Activated CD4-positive, alpha-beta T cell treated with anti-CD3 and anti-CD28 coated beads, Interleukin-2, amount 10 ng/mL, durations not matched to agents 24 days and 14 days (primary cell): ENCODE data around the gene ZNF445. TPM values are rescaled to one million over a fixed set of nuclear protein-coding genes. Genes with fewer than 3 reads are reported as not detected.
"Not testable (repeated sequence)": the region's sequence is repeated elsewhere in the genome, so short reads cannot be mapped to it uniquely, and the experiment has no call there.

ENCODE experiments used
- DNase-seq: peaks from one replicate; pipeline ENCODE4 v3.0.0; 2022
- H3K27ac Mint-ChIP-seq: one replicate; pipeline ENCODE4 v1.8.0; 2022; ENCODE audit warnings: mild to moderate bottlenecking, mixed read lengths
- H3K27me3 Mint-ChIP-seq: one replicate; pipeline ENCODE4 v1.8.0; 2022; ENCODE audit warnings: mixed read lengths
- H3K36me3 Mint-ChIP-seq: one replicate; pipeline ENCODE4 v1.8.0; 2022; ENCODE audit warnings: low read depth, mild to moderate bottlenecking, mixed read lengths
- H3K4me1 Mint-ChIP-seq: one replicate; pipeline ENCODE4 v1.8.0; 2021; ENCODE audit warnings: mixed read lengths
- H3K4me3 Mint-ChIP-seq: one replicate; pipeline ENCODE4 v1.8.0; 2022; ENCODE audit warnings: mild to moderate bottlenecking, moderate library complexity, mixed read lengths
- H3K9me3 Mint-ChIP-seq: one replicate; pipeline ENCODE4 v1.8.0; 2021; ENCODE audit warnings: mixed read lengths
- intact Hi-C: fragments of 100-400 bp; cut with micrococcal nuclease; formaldehyde crosslinking; loops from one replicate; pipeline ENCODE4 v1.15.1; 2023
- total RNA-seq: library from RNA; stranded (reverse); gene quantifications from 2 replicates; pipeline ENCODE4 v1.2.3, GENCODE V29; 2022

ZNF445 gene
- 17.7 and 19.8 TPM in 2 replicates for total RNA-seq

GRCh38 chr3:44477312-44478030 is at the start of gene ZNF445:
TSS of gene ZNF445 (minus strand) at chr3:44477670. CDS start at chr3:44455549, 22,121 bp downstream.
- Mint-ChIP-seq H3K4me1 (peaks cover 21% of the 10 kb centered on the region), H3K9me3 (no peaks in the 10 kb centered on the region), H3K36me3 (peaks cover 3% of the 10 kb centered on the region), H3K27me3 (no peaks in the 10 kb centered on the region), H3K4me3 (peak within 1 kb of the TSS; percentile 94), H3K27ac (peak within 1 kb of the TSS; percentile 90)
- intact Hi-C loops = loop anchor here (1.0 to 5.0 kb wide), 5 partner anchors 34 to 499 kb away; partner anchors contain the start of genes EXOSC7, TCAIM and ZDHHC3
- peak; percentile 94 for DNase-seq

DNA sequence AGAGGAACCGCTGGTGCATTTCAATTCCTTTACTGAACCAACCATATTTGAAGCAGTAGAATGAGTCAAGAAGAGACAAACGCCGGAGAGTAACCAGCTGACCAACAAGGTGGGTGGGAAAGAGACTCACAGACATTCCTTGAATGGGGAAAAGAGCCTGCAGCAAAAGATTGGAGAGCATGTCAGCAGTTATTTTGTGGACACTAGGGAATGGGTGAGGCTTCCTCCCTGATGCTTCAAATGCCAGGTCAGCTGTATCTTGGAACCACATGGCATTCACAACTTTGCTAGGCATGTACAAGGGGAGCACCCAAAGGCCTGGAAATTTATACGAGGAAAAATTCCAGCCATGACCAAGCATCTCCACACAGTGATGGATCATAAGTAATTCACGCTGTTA is 47.6 kb upstream of the ZNF445 start:
- Mint-ChIP-seq H3K27me3 (peaks cover 21% of the 10 kb centered on the region), H3K27ac (no peak overlapping the region), H3K9me3 (no peaks in the 10 kb centered on the region), H3K4me1 (no peaks in the 10 kb centered on the region), H3K4me3 (no peak overlapping the region), H3K36me3 (no peaks in the 10 kb centered on the region)
- intact Hi-C loops = no loop called here
- no peak for DNase-seq

GRCh38 chr3:44522494-44522933 is 45.0 kb upstream of the ZNF445 start:
- DNase-seq = no peak
- Mint-ChIP-seq H3K36me3 (no peaks in the 10 kb centered on the region), H3K9me3 (no peaks in the 10 kb centered on the region), H3K27me3 (peaks cover 18% of the 10 kb centered on the region), H3K4me3 (no peak overlapping the region), H3K27ac (no peak overlapping the region), H3K4me1 (peaks cover 6% of the 10 kb centered on the region)
- intact Hi-C loops = no loop called here

- Mint-ChIP-seq H3K27ac (no peak overlapping the region), H3K27me3 (peaks cover 18% of the 10 kb centered on the region), H3K36me3 (no peaks in the 10 kb centered on the region), H3K9me3 (no peaks in the 10 kb centered on the region), H3K4me1 (peaks cover 6% of the 10 kb centered on the region), H3K4me3 (no peak overlapping the region)
- DNase-seq = no peak
- intact Hi-C loops = no loop called here
Observed at GRCh38 chr3:44521721-44522120, 44.3 kb upstream of the ZNF445 start.

DNA sequence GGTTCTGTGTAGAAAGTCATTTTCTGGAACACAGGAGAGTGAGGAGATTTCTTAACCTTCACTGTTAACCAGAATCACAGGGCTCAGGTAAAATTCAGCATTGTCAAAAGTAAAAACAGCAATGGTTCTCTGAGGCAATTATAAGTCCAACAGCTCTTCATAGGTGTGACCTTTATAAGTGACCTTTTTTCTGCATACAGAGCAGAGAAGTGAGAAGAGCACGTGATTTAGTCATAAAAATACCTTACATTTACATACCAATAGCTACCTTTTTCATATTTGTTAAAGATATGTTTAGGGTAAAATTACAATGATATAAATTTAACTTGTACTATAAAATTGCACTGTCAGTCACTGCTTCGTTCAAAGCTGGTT is 41.3 kb upstream of the ZNF445 start:
- Mint-ChIP-seq H3K4me1 (peaks cover 6% of the 10 kb centered on the region), H3K27ac (no peak overlapping the region), H3K4me3 (no peak overlapping the region), H3K27me3 (peaks cover 19% of the 10 kb centered on the region), H3K36me3 (no peaks in the 10 kb centered on the region), H3K9me3 (no peaks in the 10 kb centered on the region)
- intact Hi-C loops = loop anchor here (10.0 kb wide), 2 partner anchors 106 to 246 kb away; partner anchors contain the start of genes KIAA1143, KIF15 and ZNF197
- no peak for DNase-seq

- intact Hi-C loops = loop anchor here (10.0 kb wide), 2 partner anchors 109 to 249 kb away; partner anchors contain the start of genes KIAA1143, KIF15 and ZNF197
- H3K4me3 Mint-ChIP-seq = no peak overlapping the region
Observed at GRCh38 chr3:44516230-44516629, 38.8 kb upstream of the ZNF445 start.

DNA sequence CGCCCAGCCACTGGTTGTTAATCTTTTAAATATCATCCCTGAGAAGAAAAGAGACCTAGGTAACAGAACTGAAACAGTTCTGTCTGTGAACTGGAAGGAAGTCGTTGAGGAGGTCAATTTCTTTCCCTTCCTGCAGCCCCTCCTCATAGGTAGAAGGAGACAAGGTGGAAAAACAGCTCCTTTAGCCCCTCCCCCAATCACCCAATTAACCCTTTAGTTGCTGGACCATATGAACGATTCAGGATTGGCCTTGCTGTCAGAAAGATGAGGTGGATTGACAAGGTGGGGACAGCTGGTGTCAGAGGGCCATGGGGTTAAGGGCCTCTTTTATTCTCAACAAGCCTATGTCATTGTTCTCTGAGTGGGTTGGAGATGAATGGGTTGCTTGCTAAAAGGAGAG is 36.0 kb upstream of the ZNF445 start:
- peaks cover 1% of the 10 kb centered on the region for H3K36me3 Mint-ChIP-seq
- H3K27me3 Mint-ChIP-seq = peaks cover 3% of the 10 kb centered on the region
- no peak for DNase-seq
- no peak overlapping the region for H3K27ac Mint-ChIP-seq
- intact Hi-C loops = loop anchor here (5.0 to 10.0 kb wide), 3 partner anchors 111 to 251 kb away; partner anchors contain the start of genes KIAA1143, KIF15 and ZNF197
- no peak overlapping the region for H3K4me3 Mint-ChIP-seq
- H3K9me3 Mint-ChIP-seq = no peaks in the 10 kb centered on the region
- peaks cover 25% of the 10 kb centered on the region for H3K4me1 Mint-ChIP-seq

More at GRCh38 chr3:44516230-44516629, 38.8 kb upstream of the ZNF445 start:
- Mint-ChIP-seq H3K4me1 (peaks cover 13% of the 10 kb centered on the region), H3K36me3 (no peaks in the 10 kb centered on the region), H3K27ac (no peak overlapping the region), H3K9me3 (no peaks in the 10 kb centered on the region), H3K27me3 (peaks cover 13% of the 10 kb centered on the region)
- DNase-seq = no peak

GRCh38 chr3:44511238-44511566 is 33.7 kb upstream of the ZNF445 start:
- H3K9me3 Mint-ChIP-seq = no peaks in the 10 kb centered on the region
- H3K4me1 Mint-ChIP-seq = peaks cover 24% of the 10 kb centered on the region

DNA sequence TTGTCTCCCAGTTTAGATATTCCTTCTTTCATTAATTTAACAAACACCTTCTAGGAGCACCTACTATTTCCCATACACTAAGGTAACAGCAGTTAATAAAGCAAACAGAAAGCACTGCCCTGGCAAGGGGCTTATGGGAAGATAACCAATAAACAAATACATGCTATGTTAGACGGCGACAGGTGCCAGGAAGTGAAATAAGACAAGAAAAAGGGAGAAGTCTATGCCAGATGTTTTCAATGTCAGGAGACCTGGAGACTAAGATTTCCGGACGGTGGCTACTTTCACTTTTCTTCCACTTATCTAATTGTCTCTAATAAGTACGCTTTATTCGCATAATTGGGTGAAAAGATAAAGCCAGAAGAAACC is 32.5 kb upstream of the ZNF445 start:
- Mint-ChIP-seq H3K4me1 (peaks cover 24% of the 10 kb centered on the region), H3K9me3 (peaks cover 8% of the 10 kb centered on the region), H3K27me3 (no peaks in the 10 kb centered on the region), H3K27ac (peak overlapping the region; percentile 79), H3K4me3 (peak overlapping the region; percentile 88), H3K36me3 (peaks cover 23% of the 10 kb centered on the region)
- intact Hi-C loops = loop anchor here (1.0 to 10.0 kb wide), 5 partner anchors 71 to 255 kb away; partner anchors contain the start of genes KIAA1143, KIF15, TCAIM and ZNF197
- DNase-seq = no peak

More at GRCh38 chr3:44511238-44511566, 33.7 kb upstream of the ZNF445 start:
- peak overlapping the region; percentile 89 for H3K27ac Mint-ChIP-seq
- intact Hi-C loops = loop anchor here (1.0 to 10.0 kb wide), 4 partner anchors 34 to 254 kb away; partner anchors contain the start of genes KIAA1143, KIF15, ZNF197 and ZNF445
- peak overlapping the region; percentile 88 for H3K4me3 Mint-ChIP-seq
- DNase-seq = no peak
- peaks cover 10% of the 10 kb centered on the region for H3K36me3 Mint-ChIP-seq
- H3K27me3 Mint-ChIP-seq = peaks cover 1% of the 10 kb centered on the region

- intact Hi-C loops = no loop called here
- peak; percentile 64 for DNase-seq
- peaks cover 23% of the 10 kb centered on the region for H3K36me3 Mint-ChIP-seq
Observed at GRCh38 chr3:44509393-44509921, 32.0 kb upstream of the ZNF445 start.

DNA sequence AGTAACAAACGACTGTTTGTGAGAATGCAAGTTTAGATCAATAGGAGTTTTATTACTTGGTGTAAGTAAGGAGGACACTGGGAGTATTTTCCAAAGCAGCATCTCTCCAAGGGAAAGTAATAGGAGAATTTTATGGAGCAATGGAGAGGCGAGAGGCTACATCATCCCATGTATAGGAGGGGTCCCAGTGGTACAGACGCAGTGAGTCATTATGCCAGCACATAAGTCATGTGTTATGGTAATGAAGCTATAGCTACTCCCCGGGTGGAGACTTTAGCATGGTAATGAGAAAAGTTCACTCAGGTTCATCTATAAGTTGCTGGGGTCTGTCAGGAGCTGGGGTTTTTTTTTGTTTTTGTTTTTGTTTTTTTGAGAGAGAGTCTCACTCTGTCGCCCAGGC is 29.5 kb upstream of the ZNF445 start:
- Mint-ChIP-seq H3K4me3 (no peak overlapping the region), H3K27ac (no peak overlapping the region), H3K9me3 (peaks cover 21% of the 10 kb centered on the region), H3K36me3 (peaks cover 39% of the 10 kb centered on the region), H3K4me1 (peaks cover 22% of the 10 kb centered on the region), H3K27me3 (no peaks in the 10 kb centered on the region)
- no peak for DNase-seq
- intact Hi-C loops = no loop called here

More at GRCh38 chr3:44509393-44509921, 32.0 kb upstream of the ZNF445 start:
- H3K4me3 Mint-ChIP-seq = peak overlapping the region; percentile 88
- no peaks in the 10 kb centered on the region for H3K27me3 Mint-ChIP-seq
- H3K4me1 Mint-ChIP-seq = peaks cover 24% of the 10 kb centered on the region
- peak overlapping the region; percentile 79 for H3K27ac Mint-ChIP-seq
- H3K9me3 Mint-ChIP-seq = peaks cover 8% of the 10 kb centered on the region

- peaks cover 43% of the 10 kb centered on the region for H3K36me3 Mint-ChIP-seq
- no peak for DNase-seq
- no peaks in the 10 kb centered on the region for H3K27me3 Mint-ChIP-seq
- peaks cover 25% of the 10 kb centered on the region for H3K9me3 Mint-ChIP-seq
- peaks cover 18% of the 10 kb centered on the region for H3K4me1 Mint-ChIP-seq
- no peak overlapping the region for H3K27ac Mint-ChIP-seq
- intact Hi-C loops = no loop called here
- no peak overlapping the region for H3K4me3 Mint-ChIP-seq
Observed at GRCh38 chr3:44506556-44506955, 29.1 kb upstream of the ZNF445 start.

GRCh38 chr3:44504566-44504965 is 27.1 kb upstream of the ZNF445 start:
- intact Hi-C loops = no loop called here
- H3K9me3 Mint-ChIP-seq = peaks cover 38% of the 10 kb centered on the region

DNA sequence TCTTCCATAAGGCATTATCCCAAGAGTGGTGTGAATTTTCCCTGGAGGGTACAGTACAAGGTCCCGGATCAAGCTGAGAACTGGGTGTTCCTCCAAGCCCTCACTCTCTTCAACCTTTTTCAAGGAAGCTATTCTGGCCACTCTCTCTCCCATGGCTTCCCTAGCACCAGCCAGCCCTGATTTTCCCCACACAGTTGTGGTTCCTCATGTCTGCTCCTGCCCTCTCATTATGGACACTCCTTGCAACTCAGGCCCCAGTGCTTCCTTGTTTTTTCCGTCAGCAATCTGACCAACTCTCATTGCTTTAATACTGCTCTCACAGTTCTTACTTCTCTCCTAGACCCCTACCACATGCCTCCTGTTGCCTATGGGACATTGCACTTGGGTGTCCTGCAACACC is 25.7 kb upstream of the ZNF445 start:
- intact Hi-C loops, H3K4me3 Mint-ChIP-seq, H3K4me1 Mint-ChIP-seq, DNase-seq, H3K27me3 Mint-ChIP-seq, H3K27ac Mint-ChIP-seq: not testable (repeated sequence)
- peaks cover 46% of the 10 kb centered on the region for H3K9me3 Mint-ChIP-seq
- peaks cover 72% of the 10 kb centered on the region for H3K36me3 Mint-ChIP-seq

More at GRCh38 chr3:44504566-44504965, 27.1 kb upstream of the ZNF445 start:
- H3K4me3 Mint-ChIP-seq = no peak overlapping the region
- H3K4me1 Mint-ChIP-seq = peaks cover 11% of the 10 kb centered on the region
- no peak for DNase-seq
- H3K36me3 Mint-ChIP-seq = peaks cover 63% of the 10 kb centered on the region
- H3K27me3 Mint-ChIP-seq = no peaks in the 10 kb centered on the region
- no peak overlapping the region for H3K27ac Mint-ChIP-seq
